ENCODE data around the gene FNDC3B. TPM values are rescaled to one million over a fixed set of nuclear protein-coding genes. Genes with fewer than 3 reads are reported as not detected.
"Not testable (repeated sequence)": the region's sequence is repeated elsewhere in the genome, so short reads cannot be mapped to it uniquely, and the experiment has no call there.

The FNDC3B gene
- polyA plus RNA-seq (2012; ENCODE audit: insufficient read depth, insufficient read length) = 2.9 TPM

GRCh38 chr3:172039436-172040077 lies at the start of gene FNDC3B:
Gene FNDC3B (plus strand): TSS chr3:172039578. CDS start chr3:172112480, 72,902 bp downstream.
- H3K4me3 ChIP-seq (ENCODE audit: low read length) = peak within 1 kb of the TSS; percentile 71
- DNase-seq (ENCODE audit: low read depth, low spot score) = peak; percentile 87

GRCh38 chr3:171990239-171990638 lies 49.1 kb upstream of the FNDC3B start:
- H3K4me3 ChIP-seq (ENCODE audit: low read length) = not testable (repeated sequence)

GRCh38 chr3:171991166-171991565 lies 48.2 kb upstream of the FNDC3B start:
- H3K4me3 ChIP-seq (ENCODE audit: low read length) = no peak overlapping the region
- DNase-seq (ENCODE audit: low read depth, low spot score) = no peak

More at GRCh38 chr3:171990239-171990638, 49.1 kb upstream of the FNDC3B start:
- DNase-seq (ENCODE audit: low read depth, low spot score) = not testable (repeated sequence)

- DNase-seq (ENCODE audit: low read depth, low spot score) = no peak
- no peak overlapping the region for H3K4me3 ChIP-seq (ENCODE audit: low read length)
Measured at GRCh38 chr3:171994646-171995428, 44.5 kb upstream of the FNDC3B start.

GRCh38 chr3:171995486-171995885 lies 43.9 kb upstream of the FNDC3B start:
- DNase-seq (ENCODE audit: low read depth, low spot score) = no peak
- H3K4me3 ChIP-seq (ENCODE audit: low read length) = no peak overlapping the region

- H3K4me3 ChIP-seq (ENCODE audit: low read length) = no peak overlapping the region
- no peak for DNase-seq (ENCODE audit: low read depth, low spot score)
Measured at GRCh38 chr3:171996178-171996817, 43.1 kb upstream of the FNDC3B start.

- not testable (repeated sequence) for DNase-seq (ENCODE audit: low read depth, low spot score); H3K4me3 ChIP-seq (ENCODE audit: low read length)
Measured at GRCh38 chr3:171998731-171999130, 40.6 kb upstream of the FNDC3B start.

GRCh38 chr3:172001616-172002015 lies 37.8 kb upstream of the FNDC3B start:
- not testable (repeated sequence) for H3K4me3 ChIP-seq (ENCODE audit: low read length); DNase-seq (ENCODE audit: low read depth, low spot score)

GRCh38 chr3:172002512-172003078 lies 36.8 kb upstream of the FNDC3B start:
- no peak for DNase-seq (ENCODE audit: low read depth, low spot score)
- H3K4me3 ChIP-seq (ENCODE audit: low read length) = no peak overlapping the region

- H3K4me3 ChIP-seq (ENCODE audit: low read length) = no peak overlapping the region
- DNase-seq (ENCODE audit: low read depth, low spot score) = no peak
Measured at GRCh38 chr3:172003146-172003545, 36.2 kb upstream of the FNDC3B start.

- H3K4me3 ChIP-seq (ENCODE audit: low read length) = no peak overlapping the region
- DNase-seq (ENCODE audit: low read depth, low spot score) = no peak
Measured at GRCh38 chr3:172007065-172007370, 32.4 kb upstream of the FNDC3B start.

GRCh38 chr3:172009803-172010202 lies 29.6 kb upstream of the FNDC3B start:
- H3K4me3 ChIP-seq (ENCODE audit: low read length) = no peak overlapping the region
- DNase-seq (ENCODE audit: low read depth, low spot score) = no peak

GRCh38 chr3:172012775-172013174 lies 26.6 kb upstream of the FNDC3B start:
- no peak for DNase-seq (ENCODE audit: low read depth, low spot score)
- no peak overlapping the region for H3K4me3 ChIP-seq (ENCODE audit: low read length)

GRCh38 chr3:172014145-172014544 lies 25.2 kb upstream of the FNDC3B start:
- DNase-seq (ENCODE audit: low read depth, low spot score) = no peak
- H3K4me3 ChIP-seq (ENCODE audit: low read length) = no peak overlapping the region

- DNase-seq (ENCODE audit: low read depth, low spot score) = no peak
- no peak overlapping the region for H3K4me3 ChIP-seq (ENCODE audit: low read length)
Measured at GRCh38 chr3:172018364-172018763, 21.0 kb upstream of the FNDC3B start.

GRCh38 chr3:172020763-172021162 lies 18.6 kb upstream of the FNDC3B start:
- DNase-seq (ENCODE audit: low read depth, low spot score) = no peak
- H3K4me3 ChIP-seq (ENCODE audit: low read length) = no peak overlapping the region

- no peak overlapping the region for H3K4me3 ChIP-seq (ENCODE audit: low read length)
- DNase-seq (ENCODE audit: low read depth, low spot score) = no peak
Measured at GRCh38 chr3:172021164-172021563, 18.2 kb upstream of the FNDC3B start.

GRCh38 chr3:172021859-172022258 lies 17.5 kb upstream of the FNDC3B start:
- DNase-seq (ENCODE audit: low read depth, low spot score) = no peak
- H3K4me3 ChIP-seq (ENCODE audit: low read length) = no peak overlapping the region

- DNase-seq (ENCODE audit: low read depth, low spot score) = no peak
- H3K4me3 ChIP-seq (ENCODE audit: low read length) = no peak overlapping the region
Measured at GRCh38 chr3:172023915-172024314, 15.5 kb upstream of the FNDC3B start.

GRCh38 chr3:172024679-172025078 lies 14.7 kb upstream of the FNDC3B start:
- H3K4me3 ChIP-seq (ENCODE audit: low read length) = no peak overlapping the region
- no peak for DNase-seq (ENCODE audit: low read depth, low spot score)
